Middle frontal gyrus (tissue), 1 donor: ENCODE results near the gene SEC61A1.

Experiments
- DNase-seq: peaks from one replicate; pipeline ENCODE4 v3.0.0-alpha.2; 2015; ENCODE audit warnings: low spot score; ENCODE audit errors: extremely low spot score

The SEC61A1 gene

DNA sequence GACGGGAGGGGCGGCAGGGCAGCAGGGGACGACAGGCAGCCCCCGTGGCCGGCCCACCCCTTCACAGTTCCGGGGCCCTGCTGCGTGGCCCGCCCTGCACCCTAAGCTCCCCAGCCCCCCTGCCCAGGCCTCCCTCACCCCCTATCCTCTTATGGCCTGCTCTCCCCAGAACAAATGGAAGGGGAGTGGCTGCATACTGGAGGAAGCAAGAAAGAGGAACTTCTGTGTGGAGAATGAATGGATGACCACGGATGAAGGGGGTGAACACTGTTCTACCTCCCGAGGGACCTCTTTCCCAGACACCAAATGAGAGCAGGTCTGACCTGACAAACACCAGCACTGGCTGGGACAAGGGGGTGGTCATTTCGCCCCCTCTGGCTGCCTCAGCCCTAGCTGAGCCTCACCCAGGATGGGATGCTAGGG lies 25.0 kb downstream of the SEC61A1 start:
- no peak for DNase-seq

DNA sequence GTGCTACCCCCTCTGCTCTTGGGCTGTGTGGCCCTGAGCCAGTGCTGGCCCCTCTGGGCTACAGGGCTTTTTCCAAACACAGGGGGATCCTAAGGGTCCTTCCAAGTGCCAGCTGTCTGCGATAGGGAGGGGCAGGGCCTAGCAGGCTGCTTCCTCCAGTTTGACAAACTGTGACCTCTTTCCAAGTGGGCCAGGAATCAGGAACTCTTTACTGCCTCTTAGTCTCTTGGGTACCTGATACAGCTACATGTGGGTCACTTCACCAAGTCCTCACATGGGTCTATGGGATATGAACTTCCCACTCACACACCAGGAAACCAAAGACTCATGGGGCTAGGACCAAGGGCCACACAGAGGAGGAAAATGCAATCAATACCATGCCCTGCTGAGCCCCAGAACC lies 25.4 kb downstream of the SEC61A1 start:
- no peak for DNase-seq

GRCh38 chr3:128078322-128078721 lies 26.1 kb downstream of the SEC61A1 start:
- no peak for DNase-seq

GRCh38 chr3:128078875-128079274 lies 26.6 kb downstream of the SEC61A1 start:
- no peak for DNase-seq

GRCh38 chr3:128079823-128080222 lies 27.6 kb downstream of the SEC61A1 start:
- no peak for DNase-seq

GRCh38 chr3:128080323-128081080 lies 28.3 kb downstream of the SEC61A1 start:
- no peak for DNase-seq

- no peak for DNase-seq
Observed at GRCh38 chr3:128081226-128081625, 29.0 kb downstream of the SEC61A1 start.

- DNase-seq, result no peak
Observed at GRCh38 chr3:128081846-128082245, 29.6 kb downstream of the SEC61A1 start.

- no peak for DNase-seq
Observed at GRCh38 chr3:128082546-128082945, 30.3 kb downstream of the SEC61A1 start.

DNA sequence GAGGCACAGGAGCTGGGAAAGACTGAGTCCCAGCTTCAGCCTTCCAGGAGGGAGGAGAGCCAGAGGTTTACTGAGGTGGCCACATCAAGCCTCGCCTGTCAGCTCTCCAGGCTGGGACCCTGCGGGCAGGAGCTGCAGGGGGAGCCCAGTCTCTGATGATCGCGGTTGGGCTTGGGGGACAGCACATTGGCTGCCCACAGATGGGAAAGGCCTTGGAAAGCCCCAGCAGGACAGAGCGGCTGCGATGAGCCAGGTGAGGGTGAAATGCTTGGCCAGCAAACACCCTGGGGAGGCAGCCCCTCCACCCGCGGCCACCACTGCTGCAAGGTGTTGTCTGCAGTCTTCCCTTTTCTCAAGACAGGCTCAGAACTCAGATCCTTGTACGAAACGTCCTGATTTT lies 31.2 kb downstream of the SEC61A1 start:
- no peak for DNase-seq

DNA sequence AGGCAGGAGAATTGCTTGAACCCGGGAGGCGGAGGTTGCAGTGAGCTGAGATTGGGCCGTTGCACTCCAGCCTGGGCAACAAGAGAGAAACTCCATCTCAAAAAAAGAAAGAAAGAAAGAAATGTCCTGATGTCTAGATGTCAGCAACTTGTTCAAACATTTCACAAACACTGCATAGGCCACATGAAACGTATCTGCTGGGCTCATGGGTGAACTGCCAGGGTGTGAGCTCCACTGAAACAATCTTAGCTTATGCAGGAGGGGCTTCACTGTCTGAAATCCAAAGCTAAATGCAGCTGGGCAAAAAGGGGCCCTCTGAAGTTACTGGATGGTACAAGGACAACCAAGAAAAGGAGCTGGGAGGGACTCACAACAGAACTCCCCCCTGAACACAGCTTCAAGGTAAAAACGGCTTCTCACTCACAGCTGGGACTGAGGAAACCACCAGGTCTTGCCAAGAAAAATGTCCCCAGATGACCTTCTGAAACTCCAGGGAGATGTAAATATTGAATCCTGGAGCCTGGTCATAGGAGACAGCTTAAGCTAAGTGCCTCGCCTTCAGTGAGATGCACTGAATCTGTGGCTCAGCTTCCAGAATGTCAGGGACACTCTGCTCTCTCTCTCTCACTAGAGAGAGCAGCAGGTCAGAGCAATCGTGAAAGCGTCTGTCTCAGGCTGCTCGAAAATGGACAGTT lies 31.9 kb downstream of the SEC61A1 start:
- DNase-seq, result no peak

- no peak for DNase-seq
Observed at GRCh38 chr3:128084675-128085021, 32.4 kb downstream of the SEC61A1 start.

DNA sequence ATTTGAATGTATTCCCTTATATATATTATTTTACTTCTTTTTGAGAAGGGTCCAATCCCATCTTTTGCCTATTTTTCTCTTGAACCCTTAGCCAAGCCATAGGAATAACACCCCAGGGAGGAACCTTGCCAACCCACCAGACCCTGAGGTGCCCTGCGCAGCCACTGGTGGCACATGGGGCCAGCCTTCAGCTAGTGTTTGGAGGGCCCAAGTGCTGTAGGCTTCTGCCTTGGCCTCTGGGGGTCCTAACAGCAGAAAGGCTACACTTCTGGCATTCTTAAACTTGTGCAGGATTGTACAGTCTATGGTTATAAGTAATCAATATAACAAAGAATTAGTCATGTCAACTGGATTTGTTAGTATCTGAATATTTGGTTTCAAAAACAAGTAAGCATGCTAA lies 36.9 kb downstream of the SEC61A1 start:
- DNase-seq, result no peak

DNA sequence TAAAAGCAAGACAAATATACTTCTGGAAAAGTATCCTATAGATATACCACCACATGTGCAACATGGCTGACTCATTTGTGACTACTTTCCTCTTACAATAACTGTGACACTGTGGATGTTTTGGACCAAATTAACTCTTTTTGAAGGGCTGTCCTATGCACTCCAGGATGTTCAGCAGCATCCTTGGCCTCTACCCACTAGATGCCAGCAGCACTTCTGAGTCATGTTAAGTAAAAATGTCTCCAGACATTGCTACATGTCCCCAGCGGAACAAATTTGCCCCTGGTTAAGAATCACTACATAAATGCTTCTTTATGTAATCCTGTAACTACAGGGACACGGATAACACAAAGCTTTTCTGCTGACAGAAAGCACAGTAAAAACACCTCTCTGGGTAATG lies 39.3 kb downstream of the SEC61A1 start:
- no peak for DNase-seq

- no peak for DNase-seq
Observed at GRCh38 chr3:128094295-128095151, 42.3 kb downstream of the SEC61A1 start.

DNA sequence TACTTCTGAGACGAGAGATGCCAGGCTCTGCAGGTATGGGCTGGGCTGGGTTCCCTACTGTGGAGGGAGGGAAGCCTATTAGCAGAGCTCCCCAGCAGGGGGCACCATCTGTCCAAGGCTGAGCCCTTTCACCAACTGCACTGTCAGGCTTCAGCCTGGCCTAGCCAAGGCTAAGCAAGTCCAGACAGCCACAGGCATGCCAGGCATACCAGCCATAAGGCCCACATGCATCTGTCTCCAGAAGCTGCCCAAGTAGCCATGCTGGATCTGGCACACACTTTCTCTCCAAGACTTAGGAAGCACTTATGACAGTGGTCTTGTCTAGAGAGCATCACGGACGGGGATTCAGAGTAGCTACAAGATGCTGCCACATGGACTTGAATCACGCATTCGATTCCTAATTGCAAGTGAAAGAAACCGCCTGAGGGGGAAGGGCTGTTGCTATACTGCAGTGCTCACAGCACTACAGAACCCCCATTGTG lies 43.0 kb downstream of the SEC61A1 start:
- peak; percentile 73 for DNase-seq

DNA sequence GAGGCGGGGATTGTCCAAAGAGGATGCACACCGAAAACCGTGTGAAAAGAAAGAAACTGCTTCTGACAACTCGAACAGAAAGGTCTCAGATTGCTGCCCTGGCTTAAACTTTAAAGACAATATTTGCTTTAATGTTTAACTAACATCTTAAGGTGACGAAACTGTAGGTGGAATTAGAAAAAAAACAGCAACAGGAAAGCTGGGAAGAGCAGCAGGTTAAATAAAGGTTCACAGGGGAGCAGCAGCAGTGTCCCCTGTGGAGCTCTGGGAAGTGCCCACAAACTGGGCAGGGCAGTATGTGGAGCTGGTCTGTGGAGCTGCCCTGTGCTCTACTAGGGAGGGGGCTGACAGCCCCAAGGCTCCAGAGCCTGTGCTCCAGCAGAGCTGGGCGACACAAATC lies 46.0 kb downstream of the SEC61A1 start:
- no peak for DNase-seq

DNA sequence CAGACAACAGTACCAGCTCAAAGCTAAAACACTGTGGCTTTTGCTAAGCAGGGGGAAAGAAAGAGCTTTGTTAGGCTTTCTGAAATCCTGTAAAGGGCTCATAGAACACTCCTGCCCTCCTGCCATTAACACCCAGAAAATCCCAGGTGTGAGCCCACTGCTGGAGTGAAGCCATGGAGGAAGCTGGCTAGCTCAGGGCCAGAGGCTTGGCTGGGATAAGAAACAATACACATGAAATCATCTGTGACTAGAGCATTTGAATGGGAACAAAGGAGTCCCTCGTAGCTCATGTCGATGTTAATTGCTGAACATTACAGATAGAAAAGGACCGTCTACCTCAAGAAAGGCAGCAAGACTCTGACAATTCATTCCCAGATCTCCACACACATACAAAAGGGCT lies 47.9 kb downstream of the SEC61A1 start:
- no peak for DNase-seq

- DNase-seq, result no peak
Observed at GRCh38 chr3:128100638-128101037, 48.4 kb downstream of the SEC61A1 start.

- DNase-seq, result no peak
Observed at GRCh38 chr3:128103136-128103676, 51.0 kb downstream of the SEC61A1 start.

GRCh38 chr3:128107834-128108233 lies 55.6 kb downstream of the SEC61A1 start:
- DNase-seq, result no peak

DNA sequence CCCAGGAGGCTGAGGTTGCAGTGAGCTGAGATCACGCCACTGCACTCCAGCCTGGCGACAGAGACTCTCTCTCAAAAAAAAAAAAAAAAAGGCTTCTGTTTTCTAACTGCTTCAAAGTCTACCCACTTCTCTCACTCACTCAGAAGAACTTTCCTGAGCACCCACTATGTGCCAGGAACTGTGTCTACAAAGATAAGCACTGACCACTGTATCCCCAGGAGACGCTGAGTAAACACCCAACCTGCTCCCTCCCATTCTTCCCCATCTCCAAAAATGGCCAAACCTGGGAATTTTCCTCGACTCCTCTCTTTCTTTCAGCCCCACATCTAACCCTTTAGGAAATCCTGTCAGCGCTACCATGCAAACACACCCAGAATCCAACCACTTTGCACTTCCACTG lies 58.9 kb downstream of the SEC61A1 start:
- DNase-seq, result no peak
